Urothelium cell line (cell line): ENCODE measurements around the gene COLEC11.

Experiments
- DNase-seq: peaks from one replicate; pipeline ENCODE4 v3.0.0; 2011; ENCODE audit warnings: low spot score, mixed read lengths
- FAIRE-seq: peaks from 2 replicates; lab custom pipeline; 2011; peaks lifted over from hg19 to GRCh38; lab: Jason Lieb, UNC

Gene COLEC11

GRCh38 chr2:3584608-3585260 is 10.2 kb upstream of the COLEC11 start:
- FAIRE-seq (no peak), DNase-seq (no peak)

- FAIRE-seq, result no peak
- DNase-seq, result no peak
Measured at GRCh38 chr2:3585261-3586109, 9.4 kb upstream of the COLEC11 start.

DNA sequence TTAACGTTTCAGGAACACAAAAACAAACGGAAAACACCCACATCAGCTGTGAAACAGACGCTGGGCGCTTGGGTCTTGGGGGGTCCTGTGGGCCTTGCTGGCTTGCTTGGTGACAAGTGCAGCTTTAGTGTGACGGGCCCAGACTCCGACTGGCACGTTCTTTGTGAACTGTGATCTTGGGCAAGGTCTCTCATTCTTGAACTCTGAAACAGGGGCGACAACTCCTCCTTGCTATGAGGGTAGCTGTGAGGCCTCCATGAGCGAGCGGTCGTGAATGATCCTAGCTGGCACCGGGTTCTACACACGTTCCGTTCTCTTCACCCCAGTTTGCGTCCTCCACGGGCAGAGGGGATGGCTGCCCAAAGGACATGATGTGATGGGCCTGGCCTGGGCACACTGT is 8.7 kb upstream of the COLEC11 start:
- no peak for FAIRE-seq

DNA sequence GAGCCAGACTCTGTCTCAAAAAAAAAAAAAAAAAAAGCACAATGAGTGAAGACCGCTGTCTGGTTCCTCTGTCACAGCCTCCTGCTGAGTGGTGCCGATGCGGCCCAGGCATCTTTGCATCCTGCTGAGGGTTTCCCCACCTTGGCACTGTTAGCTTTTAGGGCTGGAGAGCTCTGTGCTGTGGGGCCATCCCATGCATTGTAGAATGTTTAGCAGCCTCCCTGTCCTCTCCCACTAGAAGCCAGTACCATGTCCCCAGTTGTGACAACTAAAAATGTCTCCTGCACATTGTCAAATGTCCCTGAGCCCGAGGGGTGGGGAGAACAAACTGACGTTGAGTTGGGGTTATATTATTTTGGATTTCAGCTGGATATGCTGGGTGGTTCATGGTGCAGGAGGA is 7.9 kb upstream of the COLEC11 start:
- FAIRE-seq, result no peak
- no peak for DNase-seq

More for the DNA sequence above, 8.7 kb upstream of the COLEC11 start:
- no peak for DNase-seq

- no peak for DNase-seq
- no peak for FAIRE-seq
Measured at GRCh38 chr2:3587432-3587831, 7.5 kb upstream of the COLEC11 start.

GRCh38 chr2:3588084-3588483 is 6.8 kb upstream of the COLEC11 start:
- DNase-seq (no peak), FAIRE-seq (no peak)

DNA sequence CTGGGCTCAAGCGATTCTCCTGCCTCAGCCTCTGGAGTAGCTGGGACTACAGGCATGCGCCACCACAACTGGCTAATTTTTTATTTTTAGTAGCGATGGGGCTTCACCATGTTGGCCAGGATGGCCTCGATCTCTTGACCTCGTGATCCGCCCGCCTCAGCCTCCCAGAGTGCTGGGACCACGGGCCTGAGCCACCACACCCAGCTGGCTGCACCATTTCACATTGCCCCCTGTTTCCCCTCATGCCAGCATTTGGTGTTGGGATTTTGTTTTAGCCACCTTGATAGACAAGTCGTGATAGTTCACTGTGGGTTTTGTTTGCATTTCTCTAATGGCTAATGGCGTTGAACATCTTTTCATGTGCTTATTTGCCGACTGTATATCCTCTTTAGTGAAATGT is 5.8 kb upstream of the COLEC11 start:
- FAIRE-seq, result no peak

GRCh38 chr2:3595404-3595803 is 492 bp downstream of the COLEC11 start:
- FAIRE-seq (no peak), DNase-seq (no peak)

More for the DNA sequence above, 5.8 kb upstream of the COLEC11 start:
- no peak for DNase-seq

DNA sequence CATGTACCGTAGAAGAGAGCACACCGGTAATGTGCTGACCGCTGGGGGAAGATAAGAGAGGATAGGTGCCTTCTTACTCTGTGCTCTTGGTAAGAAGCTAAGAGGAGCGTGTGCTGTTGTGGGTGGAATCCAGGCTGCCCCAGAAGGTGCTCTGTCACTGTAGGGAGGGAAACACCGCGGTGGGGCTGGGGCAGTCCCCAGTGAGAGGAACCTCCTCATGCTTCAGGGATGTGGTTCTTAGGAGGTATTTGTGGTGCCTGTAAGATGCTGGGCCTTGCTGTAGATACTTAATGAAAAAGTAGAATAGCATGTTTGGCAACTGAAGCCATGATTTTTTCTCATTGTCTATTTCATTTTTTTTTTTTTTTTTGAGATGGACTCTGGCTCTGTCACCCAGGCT is 1.1 kb downstream of the COLEC11 start:
- DNase-seq (no peak), FAIRE-seq (no peak)

DNA sequence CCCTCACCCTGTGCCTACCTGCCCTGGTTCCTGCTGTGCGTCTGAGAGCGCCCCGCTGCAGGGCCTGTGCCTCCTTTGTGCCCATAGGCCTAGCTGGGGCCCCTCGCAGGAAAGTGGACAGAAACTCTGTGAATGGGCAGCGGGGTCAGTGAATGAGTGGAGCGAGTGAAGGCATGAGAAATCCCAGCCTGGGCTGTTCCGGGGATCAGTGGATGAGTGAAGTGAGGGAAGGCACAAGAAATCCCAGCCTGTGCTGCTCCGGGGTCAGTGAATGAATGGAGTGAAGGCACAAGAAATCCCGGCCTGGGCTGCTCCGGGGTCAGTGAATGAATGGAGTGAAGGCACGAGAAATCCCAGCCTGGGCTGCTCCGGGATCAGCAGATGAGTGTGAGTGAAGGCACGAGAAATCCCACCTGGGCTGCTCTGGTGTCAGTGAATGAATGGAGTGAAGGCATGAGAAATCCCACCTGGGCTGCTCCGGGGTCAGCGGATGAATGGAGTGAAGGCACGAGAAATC is 2.0 kb downstream of the COLEC11 start:
- DNase-seq, result no peak
- no peak for FAIRE-seq

- FAIRE-seq, result no peak
Measured at GRCh38 chr2:3597567-3597966, 2.7 kb downstream of the COLEC11 start.

DNA sequence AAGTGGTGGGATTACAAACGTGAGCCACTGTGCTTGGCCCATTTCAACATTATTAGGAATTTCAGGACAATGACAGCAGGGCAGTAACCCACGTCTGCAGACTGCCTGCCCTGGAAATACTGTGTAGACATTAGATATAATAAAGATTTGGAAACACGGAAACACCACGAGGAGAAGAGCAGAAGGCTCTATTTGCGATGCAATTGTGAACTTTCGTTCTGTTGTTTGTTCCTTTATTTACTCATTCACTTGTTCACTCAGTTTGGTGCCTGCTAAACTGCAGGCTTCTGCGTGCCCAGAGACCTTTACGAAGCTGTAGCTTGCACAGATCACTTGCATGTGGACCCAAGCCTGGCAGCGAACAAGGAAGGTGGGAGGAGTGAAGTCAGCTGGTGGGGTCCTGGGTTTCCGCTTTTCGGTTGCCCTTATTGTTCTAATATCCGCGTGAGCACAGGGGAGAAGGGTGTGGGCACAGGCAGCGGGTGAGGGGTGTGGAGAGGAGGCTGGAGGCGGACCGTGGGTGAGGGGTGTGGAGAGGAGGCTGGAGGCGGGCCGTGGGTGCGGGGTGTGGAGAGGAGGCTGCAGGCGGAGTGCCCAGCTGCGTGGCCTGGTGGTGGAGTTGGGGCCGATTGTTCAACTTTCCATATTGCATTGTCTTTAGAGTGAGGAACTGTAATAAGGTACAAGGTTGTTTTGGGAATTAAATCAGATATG is 3.4 kb downstream of the COLEC11 start:
- FAIRE-seq (no peak), DNase-seq (no peak)

More at GRCh38 chr2:3597567-3597966, 2.7 kb downstream of the COLEC11 start:
- DNase-seq, result no peak

- no peak for DNase-seq
- FAIRE-seq, result no peak
Measured at GRCh38 chr2:3598912-3599854, 4.3 kb downstream of the COLEC11 start.

DNA sequence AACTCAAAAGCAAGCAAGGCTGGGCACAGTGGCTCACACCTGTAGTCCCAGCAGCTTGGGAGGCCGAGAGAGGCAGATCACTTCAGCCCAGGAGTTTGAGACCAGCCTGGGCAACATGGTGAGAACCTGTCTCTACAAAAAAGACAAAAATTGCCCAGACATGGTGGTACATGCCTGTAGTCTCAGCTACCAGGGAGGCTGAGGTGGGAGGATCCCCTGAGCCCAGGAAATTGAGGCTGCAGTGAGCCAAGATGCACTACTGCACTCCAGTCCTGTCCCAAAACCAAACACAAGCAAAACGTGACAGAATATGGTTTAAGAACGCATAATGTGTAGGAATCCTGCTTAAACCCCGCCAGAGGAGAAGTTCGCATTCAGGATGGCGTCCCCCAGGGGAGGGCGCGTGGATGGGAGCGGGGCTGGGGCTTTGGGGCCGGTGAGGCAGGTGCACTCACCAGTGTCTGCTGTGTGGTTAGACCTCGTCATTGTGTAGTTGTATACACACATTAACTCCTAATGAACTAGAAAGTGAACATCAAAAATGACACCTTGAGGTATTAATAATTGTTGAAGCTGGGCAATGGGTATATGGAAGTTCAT is 5.4 kb downstream of the COLEC11 start:
- no peak for FAIRE-seq
- no peak for DNase-seq

DNA sequence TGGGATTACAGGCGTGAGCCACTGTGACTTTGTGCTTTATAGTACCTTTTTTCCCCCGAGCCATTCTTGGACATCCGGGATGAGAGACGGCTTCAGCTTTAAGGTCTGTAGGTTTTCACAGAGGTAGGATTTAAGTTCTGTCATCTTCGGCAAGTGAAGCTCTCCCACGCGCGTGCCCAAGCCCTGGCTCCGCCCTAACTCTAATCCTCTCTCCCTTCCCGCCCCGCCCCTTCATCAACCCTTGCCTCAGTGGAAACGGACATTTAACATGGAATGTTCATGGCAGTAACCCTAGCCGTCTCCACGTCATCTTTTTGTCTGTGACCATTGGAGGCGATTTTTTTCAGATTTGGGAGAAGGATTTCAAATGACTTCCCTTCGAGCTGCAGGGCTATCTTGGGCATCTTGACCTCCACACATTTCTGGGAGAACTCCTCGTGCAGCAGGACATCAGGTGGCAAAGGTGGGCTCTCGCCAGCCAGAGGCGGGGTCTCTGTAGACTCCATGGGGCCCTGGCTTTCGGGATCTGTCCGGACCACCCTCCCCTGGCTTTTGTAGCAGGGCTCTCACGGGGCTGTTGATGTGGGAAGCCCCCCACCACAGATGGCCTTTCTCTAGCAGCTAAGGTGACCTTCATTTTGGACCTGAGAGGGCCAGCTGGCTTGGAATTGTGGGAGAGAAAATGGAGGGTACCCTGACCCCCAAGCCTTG is 6.8 kb downstream of the COLEC11 start:
- DNase-seq (no peak), FAIRE-seq (no peak)

GRCh38 chr2:3602553-3603339 is 7.8 kb downstream of the COLEC11 start:
- DNase-seq (no peak), FAIRE-seq (no peak)

DNA sequence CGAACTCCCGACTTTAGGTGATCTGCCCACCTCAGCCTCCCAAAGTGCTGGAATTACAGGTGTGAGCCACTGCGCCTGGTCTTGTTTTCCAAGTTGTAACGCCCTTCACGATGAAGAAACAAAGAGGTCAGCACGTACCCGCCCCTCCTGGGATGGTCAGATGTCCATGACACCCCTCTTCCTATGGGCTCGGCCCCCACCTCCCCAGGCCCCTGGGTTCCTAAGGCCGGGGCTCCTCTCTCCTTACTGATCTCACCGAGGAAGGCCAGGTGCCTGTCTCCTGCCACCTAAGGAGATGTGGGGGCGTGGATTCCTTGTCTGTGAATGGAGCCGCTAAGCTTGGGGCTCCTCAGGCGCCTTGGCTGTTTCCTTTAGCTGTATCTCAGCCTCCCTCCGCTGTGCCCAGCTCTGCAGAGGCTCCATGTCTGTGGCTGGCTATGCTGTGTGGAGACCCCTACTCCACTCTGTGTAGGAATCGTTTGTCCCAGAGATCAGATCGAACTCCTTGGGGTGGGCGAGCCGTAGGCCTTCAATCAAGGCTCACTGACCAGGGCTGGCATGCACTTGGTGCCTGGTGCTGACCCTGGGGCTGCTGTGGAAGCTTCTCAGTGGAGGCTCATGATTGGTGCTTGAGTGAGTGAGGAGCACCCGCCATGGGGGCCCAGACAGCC is 8.8 kb downstream of the COLEC11 start:
- DNase-seq, result no peak
- no peak for FAIRE-seq
